H1 (cell line): ENCODE data around the gene ST6GALNAC4. TPM values are rescaled to one million over a fixed set of nuclear protein-coding genes. Genes with fewer than 3 reads are reported as not detected.
A peak's percentile ranks its signal among the peaks of the same experiment; 100 is the strongest.

Experiments used
- ATF2 ChIP-seq: IDR thresholded peaks from 2 replicates; pipeline ENCODE4 v1.6.1; 2012; ENCODE audit warnings: low read length, inconsistent platforms
- BRCA1 ChIP-seq: IDR thresholded peaks from 2 replicates; pipeline ENCODE4 v1.6.1; 2012; ENCODE audit warnings: low read depth, low read length, improper control_type of control experiment
- CBX5 ChIP-seq: fragments of 300-800, 300-1000 bp; sonication (generic); IDR thresholded peaks from 2 replicates; pipeline ENCODE4 v1.7.1; 2016; ENCODE audit warnings: antibody characterized with exemption, low read length, low read depth
- EZH2 ChIP-seq: fragments of 200-600 bp; sonication (generic); IDR thresholded peaks from 2 replicates; pipeline ENCODE4 v1.7.1; 2012; ENCODE audit warnings: low read depth, mild to moderate bottlenecking, moderate library complexity, low read length, inconsistent platforms; ENCODE audit not compliant: severe bottlenecking
- FOSL1 ChIP-seq: IDR thresholded peaks from 2 replicates; pipeline ENCODE4 v1.6.1; 2011; ENCODE audit warnings: mild to moderate bottlenecking, low read depth, low read length, moderate library complexity; ENCODE audit not compliant: insufficient read depth
- GABPA ChIP-seq: IDR thresholded peaks from 2 replicates; pipeline ENCODE4 v1.6.1; 2011; ENCODE audit warnings: mild to moderate bottlenecking, low read length, moderate library complexity, borderline replicate concordance; ENCODE audit not compliant: insufficient read depth
- HDAC2 ChIP-seq, 2 experiments: fragments of 300-600 bp in 1 of 2; sonication (generic) in 1 of 2; IDR thresholded peaks; 2 replicates each; pipeline ENCODE4 v1.6.1; 2011 to 2012; ENCODE audit warnings: low read depth in 2 of 2, low read length in 2 of 2, mild to moderate bottlenecking in 2 of 2, moderate library complexity in 2 of 2, borderline replicate concordance in 1 of 2, inconsistent platforms in 1 of 2
- HDAC6 ChIP-seq: IDR thresholded peaks from one replicate; pipeline ENCODE4 v1.7.1; 2012; ENCODE audit warnings: low read depth, mild to moderate bottlenecking, inconsistent platforms, low read length, moderate library complexity
- KDM1A ChIP-seq: fragments of 200-600, 300-600 bp; sonication (generic); IDR thresholded peaks from 2 replicates; pipeline ENCODE4 v1.7.1; 2016; ENCODE audit warnings: mild to moderate bottlenecking, low read length, borderline replicate concordance
- NRF1 ChIP-seq: IDR thresholded peaks from 2 replicates; pipeline ENCODE4 v1.6.1; 2011; ENCODE audit warnings: mild to moderate bottlenecking, low read depth, low read length, improper control_type of control experiment
- RAD21 ChIP-seq, 2 experiments: IDR thresholded peaks in 1 of 2; conservative IDR thresholded peaks in 1 of 2; 2 replicates each; pipeline ENCODE4 v1.6.1; 2011; ENCODE audit warnings: low read depth in 2 of 2, low read length in 2 of 2, improper control_type of control experiment in 1 of 2, inconsistent platforms in 1 of 2, mild to moderate bottlenecking in 1 of 2, moderate library complexity in 1 of 2
- RXRA ChIP-seq: IDR thresholded peaks from 2 replicates; pipeline ENCODE4 v1.6.1; 2011; ENCODE audit warnings: low read depth, mild to moderate bottlenecking, low read length, moderate library complexity; ENCODE audit not compliant: insufficient read depth
- SAP30 ChIP-seq: fragments of 300-600 bp; sonication (generic); IDR thresholded peaks from 2 replicates; pipeline ENCODE4 v1.7.1; 2012; ENCODE audit warnings: low read length, moderate library complexity, mild to moderate bottlenecking, inconsistent platforms; ENCODE audit not compliant: insufficient read depth, insufficient replicate concordance
- SIRT6 ChIP-seq: IDR thresholded peaks from one replicate; pipeline ENCODE4 v1.7.1; 2012; ENCODE audit warnings: low read length, inconsistent platforms
- SIX5 ChIP-seq: IDR thresholded peaks from 2 replicates; pipeline ENCODE4 v1.6.1; 2011; ENCODE audit warnings: mild to moderate bottlenecking, low read depth, low read length
- SP2 ChIP-seq: IDR thresholded peaks from 2 replicates; pipeline ENCODE4 v1.6.1; 2012; ENCODE audit warnings: mild to moderate bottlenecking, low read length, inconsistent platforms
- SP4 ChIP-seq: IDR thresholded peaks from 2 replicates; pipeline ENCODE4 v1.6.1; 2012; ENCODE audit warnings: low read length, inconsistent platforms
- SRF ChIP-seq: IDR thresholded peaks from 2 replicates; pipeline ENCODE4 v1.6.1; 2011; ENCODE audit warnings: mild to moderate bottlenecking, low read depth, low read length, moderate library complexity
- SUZ12 ChIP-seq: fragments of 200-600 bp; sonication (generic); IDR thresholded peaks from 2 replicates; pipeline ENCODE4 v1.6.1; 2012; ENCODE audit warnings: mild to moderate bottlenecking, inconsistent platforms, low read length, moderate library complexity, mixed read lengths
- USF2 ChIP-seq: IDR thresholded peaks from 2 replicates; pipeline ENCODE4 v1.6.1; 2011; ENCODE audit warnings: low read length, improper control_type of control experiment
- ZNF274 ChIP-seq: IDR thresholded peaks from 2 replicates; pipeline ENCODE4 v1.7.0; 2012; ENCODE audit warnings: low read length, borderline replicate concordance; ENCODE audit errors: extremely low read depth
- polyA plus RNA-seq, 7 experiments: library from polyadenylated mRNA; depleted of rRNA in 3 of 7; stranded (reverse) in 5 of 7; unstranded in 2 of 7; fragments of >200 nt in 5 of 7; fragments of 200-250 nt in 2 of 7; gene quantifications; 1 replicate in 5 of 7; 2 replicates in 1 of 7; 4 replicates in 1 of 7; pipeline versions ENCODE4 v1.2.1 to v1.2.3, GENCODE V29; 2011 to 2013; ENCODE audit warnings: missing spikeins in 2 of 7, mixed read lengths in 2 of 7
- total RNA-seq: library from RNA; stranded (reverse); fragmentation: NEBNext Ultra II Directional; extraction: Animal tissue kit (Norgen Biotek cat#: 25700); gene quantifications from 2 replicates; pipeline ENCODE4 v1.2.1, GENCODE V29; 2021

ST6GALNAC4 gene
- total and polyA plus RNA-seq, 2 of the 8 experiments (the other 6 are each of a cell fraction or from before 2014, with no cell fraction given), result 21.8 to 34.1 TPM

- TF ChIP-seq EZH2 (no peak), GABPA (peak; percentile 75; the same call in 1 of the 2 replicates), ATF2 (no peak), KDM1A (no peak), SIX5 (no peak), USF2 (no peak), SP4 (no peak), ZNF274 (no peak), HDAC2 (IDR thresholded peaks at IDR 0.05; ENCODE audit: borderline replicate concordance in 1 of 2, low read depth in 2 of 2, low read length in 2 of 2) (no peak), SAP30 (no peak), HDAC6 (no peak), SUZ12 (no peak), SP2 (no peak), FOSL1 (no peak), SRF (no peak), RXRA (0 out of 2 replicates have a peak, but pooled peaks have one; percentile 48), SIRT6 (no peak), NRF1 (no peak), RAD21 (IDR thresholded peaks at IDR 0.05 in 1 of 2, conservative IDR thresholded peaks at IDR 0.05 in 1 of 2; ENCODE audit: low read depth in 2 of 2, low read length in 2 of 2) (peak; percentile 52 to 67; a peak in 3 of 4 replicates), CBX5 (no peak), BRCA1 (no peak)
Measured at GRCh38 chr9:127942216-127943010, 25.6 kb upstream of the ST6GALNAC4 start (continued).
